Lung (tissue), 16 donors: Measurements from ENCODE around the gene NDUFAF3. TPM values are rescaled to one million over a fixed set of nuclear protein-coding genes. Genes with fewer than 3 reads are reported as not detected.

Experiments
- ATAC-seq: fragments of 200-7000 bp; cut with Tn5 transposase; one replicate; pipeline ENCODE4 v1.9.1; 2020; ENCODE audit warnings: moderate number of reproducible peaks; ENCODE audit not compliant: insufficient read depth, low FRiP score
- DNase-seq, 3 donors: peaks; one replicate each; pipeline ENCODE4 v3.0.0-alpha.2; 2013 to 2017
- H3K27ac ChIP-seq, 2 donors: one replicate each; pipeline ENCODE4 v1.5.1; 2013; ENCODE audit warnings: mild to moderate bottlenecking in 2 of 2, moderate library complexity in 2 of 2, control low read depth in 1 of 2, inconsistent platforms in 1 of 2, low read depth in 1 of 2, low read length in 1 of 2
- H3K27me3 ChIP-seq, 3 donors: one replicate each; pipeline ENCODE4 v1.5.1; 2013; ENCODE audit warnings: low read length in 2 of 3; ENCODE audit not compliant: control insufficient read depth in 3 of 3, insufficient read depth in 3 of 3
- H3K36me3 ChIP-seq, 4 donors: one replicate each; pipeline ENCODE4 v1.5.1; 2013; ENCODE audit warnings: low read length in 4 of 4, mild to moderate bottlenecking in 1 of 4, moderate library complexity in 1 of 4; ENCODE audit not compliant: control insufficient read depth in 4 of 4, insufficient read depth in 4 of 4
- H3K4me1 ChIP-seq, 5 donors: one replicate each; pipeline ENCODE4 v1.5.1; 2013; ENCODE audit warnings: low read length in 5 of 5, mild to moderate bottlenecking in 2 of 5, moderate library complexity in 1 of 5; ENCODE audit not compliant: control insufficient read depth in 5 of 5, insufficient read depth in 5 of 5
- H3K4me3 ChIP-seq: one replicate; pipeline ENCODE4 v1.5.1; 2013; ENCODE audit warnings: mild to moderate bottlenecking, control low read depth, moderate library complexity
- H3K9ac ChIP-seq, 2 donors: one replicate each; pipeline ENCODE4 v1.5.1; 2013; ENCODE audit warnings: low read length in 2 of 2, control low read depth in 1 of 2; ENCODE audit not compliant: insufficient read depth in 1 of 2
- H3K9me3 ChIP-seq, 4 donors: one replicate each; pipeline ENCODE4 v1.5.1; 2013; ENCODE audit warnings: low read length in 3 of 4, mild to moderate bottlenecking in 1 of 4, moderate library complexity in 1 of 4; ENCODE audit not compliant: control insufficient read depth in 4 of 4, insufficient read depth in 3 of 4
- CTCF ChIP-seq: IDR thresholded peaks from 2 replicates; pipeline ENCODE4 v1.5.1; 2012; ENCODE audit warnings: mild to moderate bottlenecking; ENCODE audit errors: control extremely low read depth, extremely low read depth
- WGBS, 2 donors: extraction: QIAGEN DNeasy Blood & Tissue Kit; methylation state at CpG; one replicate each; pipeline ENCODE4 v1.1.7; 2013; 5-methylcytosine and 5-hydroxymethylcytosine counted together
- long read RNA-seq, 5 donors: transcript quantifications; one replicate each; lab custom pipeline, GENCODE V29; 2026
- polyA plus RNA-seq, 2 donors: library from polyadenylated mRNA; stranded (reverse); fragments of 200-250 nt; gene quantifications; one replicate each; pipeline ENCODE4 v1.2.1, GENCODE V29; 2013
- total RNA-seq, 2 donors: library from RNA; depleted of rRNA in 1 of 2; stranded (reverse); fragments of >200 nt in 1 of 2; gene quantifications; one replicate each; pipeline ENCODE4 v1.2.1, GENCODE V29; 2014 to 2021
- donor health status: control.
- donor health status: control.
- donor health status: Bipolar disorder and iron deficiency.
- donor health status: healthy.
- donor health status: DM: yes; HTN: yes; CAD: no.

NDUFAF3 gene, protein sequence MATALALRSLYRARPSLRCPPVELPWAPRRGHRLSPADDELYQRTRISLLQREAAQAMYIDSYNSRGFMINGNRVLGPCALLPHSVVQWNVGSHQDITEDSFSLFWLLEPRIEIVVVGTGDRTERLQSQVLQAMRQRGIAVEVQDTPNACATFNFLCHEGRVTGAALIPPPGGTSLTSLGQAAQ
- total RNA-seq (100 to 1,000 TPM in 1 of 2 donors, 10 to 100 TPM in 1; 49.9 to 115 TPM), polyA plus RNA-seq (100 to 1,000 TPM; 105 to 143 TPM)
- long read RNA-seq, donor 1, transcript NDUFAF3-202 (5 exons, 2,012 nt), result major isoform, 57 of 78 reads
- long read RNA-seq, donor 1, partial matches to known transcripts, result 7 of 78 reads
- long read RNA-seq, donor 1, other reads (novel, unspliced or antisense), result 11 of 78 reads
- long read RNA-seq, donor 2, transcript NDUFAF3-202 (5 exons, 2,012 nt), result major isoform, 19 of 26 reads
- long read RNA-seq, donor 2, partial matches to known transcripts, result 5 of 26 reads
- long read RNA-seq, donor 2, other reads (novel, unspliced or antisense), result 0 of 26 reads
- long read RNA-seq, donor 3, transcript NDUFAF3-202 (5 exons, 2,012 nt), result major isoform, 47 of 52 reads
- long read RNA-seq, donor 3, partial matches to known transcripts, result 0 of 52 reads
- long read RNA-seq, donor 3, other reads (novel, unspliced or antisense), result 0 of 52 reads
- long read RNA-seq, donor 4, transcript NDUFAF3-202 (5 exons, 2,012 nt), result major isoform, 29 of 32 reads
- long read RNA-seq, donor 4, partial matches to known transcripts, result 0 of 32 reads
- long read RNA-seq, donor 4, other reads (novel, unspliced or antisense), result 0 of 32 reads
- long read RNA-seq, donor 5, transcript NDUFAF3-206 (4 exons, 826 nt), result minor isoform, 5 of 551 reads
- long read RNA-seq, donor 5, transcript NDUFAF3-202 (5 exons, 2,012 nt), result major isoform, 86 of 551 reads
- long read RNA-seq, donor 5, partial matches to known transcripts, result 328 of 551 reads
- long read RNA-seq, donor 5, other reads (novel, unspliced or antisense), result 131 of 551 reads

DNA sequence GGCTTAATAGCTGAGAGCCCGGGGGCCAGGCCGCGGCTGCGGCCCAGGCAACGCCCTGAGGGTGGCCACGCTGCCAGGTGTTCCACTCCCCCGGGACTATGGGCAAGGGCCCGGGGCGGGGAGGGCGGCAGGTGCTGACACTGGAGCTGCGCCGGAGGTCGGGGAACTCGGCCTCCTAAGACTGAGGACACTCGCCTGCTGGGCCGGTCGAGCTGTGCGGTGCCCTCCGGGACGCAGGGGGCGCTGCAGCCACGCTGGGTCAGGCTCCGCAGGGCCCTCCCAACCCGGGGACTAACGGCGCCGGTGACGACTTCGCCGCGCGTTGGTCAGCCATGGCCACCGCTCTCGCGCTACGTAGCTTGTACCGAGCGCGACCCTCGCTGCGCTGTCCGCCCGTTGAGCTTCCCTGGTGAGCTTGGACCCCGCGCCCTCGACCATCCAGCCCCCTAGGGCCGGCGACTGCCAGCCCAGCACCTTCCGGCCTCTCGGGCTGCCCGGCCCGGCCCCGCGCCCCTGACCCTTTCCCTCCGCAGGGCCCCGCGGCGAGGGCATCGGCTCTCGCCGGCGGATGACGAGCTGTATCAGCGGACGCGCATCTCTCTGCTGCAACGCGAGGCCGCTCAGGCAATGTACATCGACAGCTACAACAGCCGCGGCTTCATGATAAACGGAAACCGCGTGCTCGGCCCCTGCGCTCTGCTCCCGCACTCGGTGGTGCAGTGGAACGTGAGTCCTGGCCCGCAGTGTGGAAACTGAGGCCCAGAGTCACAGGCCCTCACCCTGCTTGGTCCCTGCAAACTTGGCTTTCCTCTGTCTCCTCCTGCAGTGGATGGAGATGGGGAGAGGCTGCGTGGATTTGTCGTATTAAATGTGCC, at the start of gene NDUFAF3:
NDUFAF3 (plus strand) TSS at position 309 of the 875 bp plus-strand sequence; CDS start at position 333, 24 bp downstream.
- no peaks in the 10 kb centered on the region for H3K9me3 ChIP-seq
- H3K4me1 ChIP-seq, result peaks cover 6 to 32% (median 12%) of the 10 kb centered on the region in 5 donors
- peak; percentile 94 to 95 (median 95) for DNase-seq
- peak within 1 kb of the TSS; percentile 85 to 95 for H3K9ac ChIP-seq
- ATAC-seq, result peak; percentile 86
- no peaks in the 10 kb centered on the region for H3K27me3 ChIP-seq
- peak within 1 kb of the TSS; percentile 99 to 100 for H3K27ac ChIP-seq
- peak; percentile 76 for TF ChIP-seq CTCF
- H3K4me3 ChIP-seq, result peak within 1 kb of the TSS; percentile 96
- WGBS, 2 donors, result 1% methylated on average over 79 to 83 of the region's 83 CpGs
- H3K36me3 ChIP-seq, result peaks cover 7 to 34% (median 31%) of the 10 kb centered on the region in 4 donors

GRCh38 chr3:48974076-48974864, 47.7 kb upstream of the NDUFAF3 start:
- no peak overlapping the region for H3K9ac ChIP-seq
- H3K4me3 ChIP-seq, result no peak overlapping the region
- ATAC-seq, result no peak
- no peaks in the 10 kb centered on the region for H3K27me3 ChIP-seq
- DNase-seq, result no peak
- no peak overlapping the region for H3K27ac ChIP-seq
- H3K4me1 ChIP-seq, result no peaks in the 10 kb centered on the region
- peaks cover 28 to 59% (median 46%) of the 10 kb centered on the region in 4 donors for H3K36me3 ChIP-seq
- TF ChIP-seq CTCF, result no peak
- WGBS, 2 donors, result 89% methylated on average over 10 of the region's 10 CpGs
- H3K9me3 ChIP-seq, result no peaks in the 10 kb centered on the region

- H3K36me3 ChIP-seq, result peaks cover 29 to 59% (median 43%) of the 10 kb centered on the region in 4 donors
- no peak overlapping the region for H3K27ac ChIP-seq
- H3K4me3 ChIP-seq, result no peak overlapping the region
- peaks cover 0 to 3% (median 0%) of the 10 kb centered on the region in 5 donors for H3K4me1 ChIP-seq
- ATAC-seq (no peak), DNase-seq (no peak)
- peaks cover 0 to 5% (median 0%) of the 10 kb centered on the region in 4 donors for H3K9me3 ChIP-seq
- H3K27me3 ChIP-seq, result no peaks in the 10 kb centered on the region
- 90 to 96% methylated on average over 3 of the region's 3 CpGs for WGBS, 2 donors
- TF ChIP-seq CTCF, result no peak
- no peak overlapping the region for H3K9ac ChIP-seq
These were observed 42.5 kb upstream of the NDUFAF3 start for GRCh38 chr3:48979451-48979850.
